GM10266 (cell line): ENCODE results near the gene HPSE2.

ENCODE experiments used
- DNase-seq: peaks from one replicate; pipeline ENCODE4 v3.0.0; 2012; ENCODE audit errors: extremely low spot score
- TF ChIP-seq, protein P1 (sequence below): IDR thresholded peaks from 2 replicates; pipeline ENCODE4 v1.5.1; 2012; ENCODE audit warnings: mild to moderate bottlenecking, low read depth; ENCODE audit not compliant: control insufficient read depth, insufficient read depth; ENCODE audit errors: missing control alignments

HPSE2 gene

DNA sequence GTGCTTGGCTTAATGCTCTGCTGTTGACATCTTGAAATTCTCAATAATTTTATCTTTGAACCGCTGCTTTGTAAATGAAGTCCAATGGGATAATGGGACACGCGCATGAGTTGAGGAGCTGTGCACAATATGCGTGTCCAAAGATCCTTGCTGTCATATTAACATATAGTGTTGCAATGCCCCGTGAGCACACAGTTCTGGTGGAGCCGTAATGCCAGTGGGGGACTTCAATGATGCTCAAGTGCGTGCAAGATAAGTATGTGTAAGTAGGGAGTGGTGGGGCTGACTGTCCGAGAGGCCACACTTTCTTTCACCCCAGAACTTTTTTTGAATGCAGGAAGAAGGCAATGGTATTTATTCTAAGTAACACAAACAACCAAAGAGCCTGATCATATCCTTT is 711.5 kb downstream of the HPSE2 start:
- DNase-seq = no peak
- TF ChIP-seq, protein P1, sequence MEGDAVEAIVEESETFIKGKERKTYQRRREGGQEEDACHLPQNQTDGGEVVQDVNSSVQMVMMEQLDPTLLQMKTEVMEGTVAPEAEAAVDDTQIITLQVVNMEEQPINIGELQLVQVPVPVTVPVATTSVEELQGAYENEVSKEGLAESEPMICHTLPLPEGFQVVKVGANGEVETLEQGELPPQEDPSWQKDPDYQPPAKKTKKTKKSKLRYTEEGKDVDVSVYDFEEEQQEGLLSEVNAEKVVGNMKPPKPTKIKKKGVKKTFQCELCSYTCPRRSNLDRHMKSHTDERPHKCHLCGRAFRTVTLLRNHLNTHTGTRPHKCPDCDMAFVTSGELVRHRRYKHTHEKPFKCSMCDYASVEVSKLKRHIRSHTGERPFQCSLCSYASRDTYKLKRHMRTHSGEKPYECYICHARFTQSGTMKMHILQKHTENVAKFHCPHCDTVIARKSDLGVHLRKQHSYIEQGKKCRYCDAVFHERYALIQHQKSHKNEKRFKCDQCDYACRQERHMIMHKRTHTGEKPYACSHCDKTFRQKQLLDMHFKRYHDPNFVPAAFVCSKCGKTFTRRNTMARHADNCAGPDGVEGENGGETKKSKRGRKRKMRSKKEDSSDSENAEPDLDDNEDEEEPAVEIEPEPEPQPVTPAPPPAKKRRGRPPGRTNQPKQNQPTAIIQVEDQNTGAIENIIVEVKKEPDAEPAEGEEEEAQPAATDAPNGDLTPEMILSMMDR = no peak

- no peak for DNase-seq
- TF ChIP-seq, protein P1 = no peak
Observed at GRCh38 chr10:98519841-98520240, 715.8 kb downstream of the HPSE2 start.

DNA sequence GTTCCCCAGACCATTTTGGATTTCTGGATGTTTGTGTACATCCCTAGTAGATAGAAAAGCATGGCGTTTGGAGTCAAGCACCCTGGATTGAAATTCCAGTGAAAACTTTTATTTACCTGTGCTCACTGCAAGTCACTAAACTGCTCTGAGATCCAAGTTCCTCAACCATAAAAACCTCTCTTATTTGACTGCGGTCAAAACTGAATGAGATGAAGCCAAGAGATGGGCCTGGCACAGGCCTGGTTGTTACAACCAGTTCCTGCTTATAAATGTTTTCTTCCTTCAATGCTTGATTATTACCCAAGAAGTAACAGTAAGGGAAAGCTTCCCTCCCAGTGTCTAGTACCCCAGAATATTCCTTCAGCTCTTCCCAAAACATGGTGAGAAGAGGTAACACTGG is 718.0 kb downstream of the HPSE2 start:
- no peak for DNase-seq
- TF ChIP-seq, protein P1 = no peak

DNA sequence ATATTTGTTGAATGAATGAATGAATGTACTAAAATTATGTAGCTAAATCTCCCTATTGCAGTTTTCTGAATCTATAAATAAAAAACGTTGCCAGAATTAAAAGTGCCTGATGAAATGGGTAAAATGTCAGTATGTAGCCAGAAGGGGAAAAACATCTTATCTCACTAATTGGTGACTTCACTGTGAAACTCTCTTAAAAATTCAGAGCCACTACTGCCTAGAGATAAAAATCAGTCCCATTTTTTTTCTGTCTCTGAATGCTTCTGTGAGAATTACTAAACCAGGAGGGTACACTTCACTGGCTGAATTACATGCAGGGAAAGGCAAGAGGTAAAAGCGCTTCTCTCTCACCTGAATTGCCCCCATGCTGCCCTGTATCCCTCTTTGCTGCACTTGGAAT is 719.3 kb downstream of the HPSE2 start:
- DNase-seq = no peak
- TF ChIP-seq, protein P1 = no peak

DNA sequence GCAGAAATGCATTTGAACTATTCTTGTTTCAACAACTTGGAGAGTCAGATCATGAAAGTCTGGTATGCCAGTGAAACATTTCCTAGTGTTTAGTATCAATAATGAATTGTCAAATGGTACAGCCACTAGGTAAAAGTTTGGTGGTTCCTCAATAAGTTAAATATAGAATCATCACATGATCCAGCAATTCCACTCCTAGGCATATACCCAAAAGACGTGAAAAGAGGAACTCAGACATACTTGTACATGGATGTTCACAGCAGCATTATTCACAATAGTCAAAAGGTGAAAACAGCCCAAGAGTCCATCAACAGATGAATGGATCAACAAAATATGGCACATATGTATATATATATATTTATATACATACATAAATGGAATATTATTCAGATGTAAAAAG is 721.9 kb downstream of the HPSE2 start:
- no peak for DNase-seq
- TF ChIP-seq, protein P1 = no peak

- DNase-seq = no peak
- TF ChIP-seq, protein P1 = no peak
Observed at GRCh38 chr10:98511876-98512275, 723.8 kb downstream of the HPSE2 start.

- DNase-seq = no peak
- TF ChIP-seq, protein P1 = no peak
Observed at GRCh38 chr10:98510412-98510995, 725.1 kb downstream of the HPSE2 start.
